Measurements from ENCODE around the gene GAS7. TPM values are rescaled to one million over a fixed set of nuclear protein-coding genes. Genes with fewer than 3 reads are reported as not detected.
"Not testable (repeated sequence)": the region's sequence is repeated elsewhere in the genome, so short reads cannot be mapped to it uniquely, and the experiment has no call there.

Gene GAS7
- total RNA-seq, 1 donor from 2014 or later = 0.08 TPM

- DNase-seq (ENCODE audit: low read depth) = no peak
Measured at GRCh38 chr17:10031127-10031526, 167.3 kb downstream of the GAS7 start.

- DNase-seq (ENCODE audit: low read depth) = no peak
Measured at GRCh38 chr17:10029129-10029528, 169.3 kb downstream of the GAS7 start.

- no peak for DNase-seq (ENCODE audit: low read depth)
Measured at GRCh38 chr17:10025976-10026901, 172.2 kb downstream of the GAS7 start.

GRCh38 chr17:10025224-10025623 is 173.2 kb downstream of the GAS7 start:
- no peak for DNase-seq (ENCODE audit: low read depth)

- DNase-seq (ENCODE audit: low read depth) = no peak
Measured at GRCh38 chr17:10022416-10022815, 176.0 kb downstream of the GAS7 start.

- DNase-seq (ENCODE audit: low read depth) = no peak
Measured at GRCh38 chr17:10021272-10021984, 177.0 kb downstream of the GAS7 start.

GRCh38 chr17:10019941-10020451 is 178.4 kb downstream of the GAS7 start:
- no peak for DNase-seq (ENCODE audit: low read depth)

GRCh38 chr17:10018461-10018891 is 179.9 kb downstream of the GAS7 start:
- no peak for DNase-seq (ENCODE audit: low read depth)

GRCh38 chr17:10016958-10017570 is 181.3 kb downstream of the GAS7 start:
- not testable (repeated sequence) for DNase-seq (ENCODE audit: low read depth)

GRCh38 chr17:10013365-10014112 is 184.9 kb downstream of the GAS7 start:
- DNase-seq (ENCODE audit: low read depth) = no peak

GRCh38 chr17:10010752-10011151 is 187.7 kb downstream of the GAS7 start:
- DNase-seq (ENCODE audit: low read depth) = no peak

- no peak for DNase-seq (ENCODE audit: low read depth)
Measured at GRCh38 chr17:10003705-10004104, 194.7 kb downstream of the GAS7 start.

GRCh38 chr17:10002567-10003360 is 195.6 kb downstream of the GAS7 start:
- not testable (repeated sequence) for DNase-seq (ENCODE audit: low read depth)

GRCh38 chr17:10001306-10001873 is 197.0 kb downstream of the GAS7 start:
- DNase-seq (ENCODE audit: low read depth) = no peak

GRCh38 chr17:9999919-10000695 is 198.3 kb downstream of the GAS7 start:
- DNase-seq (ENCODE audit: low read depth) = no peak

GRCh38 chr17:9998060-9998459 is 200.3 kb downstream of the GAS7 start:
- no peak for DNase-seq (ENCODE audit: low read depth)

- no peak for DNase-seq (ENCODE audit: low read depth)
Measured at GRCh38 chr17:9994761-9995160, 203.6 kb downstream of the GAS7 start.

GRCh38 chr17:9991796-9992195 is 206.6 kb downstream of the GAS7 start:
- no peak for DNase-seq (ENCODE audit: low read depth)

- no peak for DNase-seq (ENCODE audit: low read depth)
Measured at GRCh38 chr17:9991351-9991750, 207.1 kb downstream of the GAS7 start.

Measured in myocyte (in vitro differentiated cells).